ENCODE measurements around the gene FAM184A.
A peak's percentile ranks its signal among the peaks of the same experiment; 100 is the strongest.
"Not testable (repeated sequence)": the region's sequence is repeated elsewhere in the genome, so short reads cannot be mapped to it uniquely, and the experiment has no call there.

The FAM184A gene

DNA sequence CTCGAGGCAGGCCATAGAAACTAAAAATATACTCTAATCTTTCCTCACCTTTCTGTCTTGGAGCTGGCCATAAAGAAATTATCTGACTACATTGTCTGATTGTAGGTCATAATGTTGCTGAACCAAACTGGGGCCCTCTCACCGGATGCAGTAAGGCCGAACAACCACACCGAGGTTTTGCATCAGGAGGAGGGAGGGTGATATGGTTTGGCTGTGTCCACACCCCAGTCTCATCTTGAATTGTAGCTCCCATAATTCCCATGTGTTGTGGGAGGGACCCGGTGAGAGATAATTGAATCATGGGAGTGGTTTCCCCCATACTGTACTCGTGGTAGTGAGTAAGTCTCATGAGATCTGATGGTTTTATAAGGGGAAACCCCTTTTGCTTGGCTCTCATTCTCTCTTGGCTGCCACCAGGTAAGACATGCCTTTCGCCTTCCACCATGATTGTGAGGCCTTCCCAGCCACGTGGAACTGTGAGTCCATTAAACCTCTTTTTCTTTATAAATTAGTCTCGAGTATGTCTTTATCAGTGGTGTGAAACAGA lies 19.4 kb upstream of the FAM184A start:
- not testable (repeated sequence) for DNase-seq

DNA sequence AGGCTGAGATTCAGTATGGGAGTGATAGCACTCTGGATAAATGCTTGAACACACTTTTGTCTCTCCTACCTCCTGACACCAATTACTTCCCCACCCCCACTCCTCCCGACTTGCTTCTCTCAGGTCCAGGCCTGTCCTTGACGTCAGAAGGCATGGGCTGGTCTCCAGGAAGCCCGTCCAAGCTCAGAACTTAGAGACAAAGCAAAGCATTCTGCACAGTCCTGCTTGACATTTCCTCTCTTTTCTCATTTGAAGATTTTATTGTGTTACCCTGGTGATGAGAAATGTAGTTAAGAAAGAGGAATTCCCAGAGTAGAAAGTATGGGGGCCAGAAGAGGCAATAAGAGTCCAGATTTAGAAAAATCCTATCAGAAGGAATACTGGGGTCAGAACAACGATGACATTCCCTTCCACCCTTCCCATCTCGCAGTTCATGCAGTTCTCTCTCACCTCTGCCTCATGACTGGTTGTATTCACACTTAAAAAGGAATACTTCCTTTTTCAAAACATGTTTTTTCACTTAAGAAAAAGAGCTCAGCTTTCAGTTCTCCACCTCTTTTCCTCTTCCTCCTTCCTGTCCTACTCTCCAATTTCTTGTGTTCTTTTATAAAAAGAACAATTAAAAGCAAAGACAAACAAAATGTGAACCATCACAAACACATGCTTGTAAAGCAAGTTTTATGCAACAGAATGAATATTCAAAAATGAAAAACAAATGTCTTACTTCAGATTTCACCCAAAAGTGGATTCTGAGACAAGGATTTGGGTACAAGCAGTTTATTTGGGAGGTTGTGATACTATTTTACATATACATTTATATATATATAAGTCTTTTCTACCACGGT lies 18.5 kb upstream of the FAM184A start:
- no peak for DNase-seq

DNA sequence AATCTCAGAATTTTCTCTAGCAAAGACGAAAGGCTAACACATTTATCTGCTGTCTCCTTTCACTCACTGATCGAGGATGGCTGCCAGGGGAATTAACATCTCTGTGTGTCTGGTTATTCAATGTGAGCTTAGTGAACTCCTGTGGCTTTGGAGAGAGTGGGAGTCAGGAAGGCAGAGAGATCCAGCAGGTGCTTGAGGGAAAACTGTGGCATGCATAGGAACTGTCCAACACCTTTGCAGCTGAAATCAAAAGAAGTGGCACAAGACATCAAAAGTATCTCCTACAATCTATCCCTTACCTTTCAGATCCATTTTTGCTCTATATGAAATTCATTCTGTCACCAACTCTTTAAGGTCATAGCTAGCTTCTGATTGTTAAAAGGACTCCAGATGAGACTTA lies 11.8 kb upstream of the FAM184A start:
- DNase-seq = no peak

DNA sequence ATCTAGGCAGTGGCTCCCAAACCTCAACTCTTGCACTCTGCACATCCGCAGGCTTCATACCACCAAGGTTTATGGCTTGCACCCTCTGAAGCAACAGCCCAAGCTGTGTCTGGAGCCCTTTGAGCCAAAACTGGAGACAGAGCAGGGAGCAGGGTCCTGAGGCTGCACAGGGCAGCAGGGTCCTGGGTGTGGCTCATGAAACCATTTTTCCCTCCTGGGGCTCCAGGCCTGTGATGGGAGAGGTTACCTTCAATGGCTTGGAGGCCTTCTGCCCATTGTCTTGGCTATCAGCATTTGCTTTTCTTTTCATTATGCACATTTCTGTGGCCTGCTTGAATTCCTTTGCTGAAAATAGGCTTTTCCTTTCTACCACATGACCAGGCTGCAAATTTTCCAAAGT lies 6.3 kb upstream of the FAM184A start:
- DNase-seq = no peak

DNA sequence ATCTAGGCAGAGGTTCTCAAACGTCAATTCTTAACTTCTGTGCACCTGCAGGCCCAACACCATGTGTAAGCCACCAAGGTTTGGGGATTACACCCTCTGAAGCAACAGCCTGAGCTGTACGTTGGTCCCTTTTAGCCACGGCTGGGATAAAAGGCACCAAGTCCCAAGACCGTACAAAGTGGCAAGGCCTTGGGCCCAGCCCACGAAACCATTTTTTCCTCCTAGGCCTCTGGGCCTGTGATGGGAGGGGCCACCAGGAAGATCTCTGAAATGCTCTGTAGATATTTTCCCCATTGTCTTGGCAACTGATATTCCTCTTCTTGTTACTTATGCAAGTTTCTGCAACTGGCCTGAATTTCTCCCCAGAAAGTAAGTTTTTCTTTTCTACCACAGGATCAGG lies 4.5 kb upstream of the FAM184A start:
- DNase-seq = no peak

DNA sequence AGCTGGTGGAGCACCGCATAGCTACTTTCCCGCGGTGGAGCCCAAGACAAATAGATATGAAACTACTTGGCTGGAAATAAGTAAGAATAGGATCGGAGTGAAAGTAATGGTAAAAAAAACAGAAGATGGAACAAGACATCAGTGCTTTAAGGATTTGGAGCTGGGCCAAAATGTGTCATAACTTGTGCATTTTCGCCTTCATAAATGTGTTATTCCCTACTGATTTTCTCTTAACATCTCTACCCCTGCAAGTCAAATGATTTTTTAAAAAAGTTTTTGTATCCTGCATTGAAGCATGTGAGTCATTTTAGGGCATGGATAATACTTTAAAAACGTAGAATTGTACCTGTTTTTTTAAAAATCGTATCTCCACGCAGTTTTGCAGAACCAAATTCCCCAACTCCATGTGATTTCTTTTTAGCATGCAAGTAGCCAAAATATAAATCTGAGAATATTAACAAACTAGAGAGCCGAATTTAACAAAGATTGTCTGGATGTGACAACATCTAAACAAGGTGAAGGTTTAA lies 882 bp upstream of the FAM184A start:
- DNase-seq = peak; percentile 16 to 38

DNA sequence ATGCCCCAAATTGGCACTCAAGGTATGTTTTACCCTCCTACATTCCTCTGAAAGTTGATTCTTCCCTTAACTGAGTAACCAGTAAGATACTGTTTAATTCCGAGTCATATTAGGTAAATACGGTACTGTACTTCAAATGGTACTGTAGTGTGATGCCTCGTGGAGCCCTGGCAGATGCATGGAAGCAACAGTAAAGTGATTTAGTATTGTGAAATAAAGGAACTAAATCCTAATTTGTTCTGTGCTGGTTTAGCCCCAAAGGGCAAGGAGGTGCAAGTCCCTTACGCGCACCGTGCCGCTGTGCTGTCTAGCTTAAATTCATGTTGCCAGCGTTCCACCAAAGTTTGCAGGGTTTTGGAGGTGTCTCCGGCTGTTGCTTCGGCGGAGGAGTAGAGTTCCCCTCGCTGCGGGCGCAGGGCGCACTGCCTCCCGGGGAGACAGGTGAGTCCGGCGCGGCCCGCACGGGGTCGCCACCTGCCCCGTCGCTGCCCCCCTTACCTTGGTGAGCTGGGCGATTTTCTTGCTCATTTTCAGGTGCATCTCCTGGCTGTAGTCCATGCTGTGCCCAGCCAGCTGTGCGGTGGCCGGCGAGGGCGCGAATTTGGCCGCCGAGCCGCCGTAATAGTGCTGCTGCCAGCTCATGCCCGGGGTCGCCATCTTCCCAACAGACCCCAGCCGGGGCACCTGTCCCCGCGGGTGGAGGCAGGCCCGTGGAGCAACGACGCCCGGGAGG lies 655 bp downstream of the FAM184A start:
- peak in 1 of 2 donors; percentile 7 for DNase-seq

DNA sequence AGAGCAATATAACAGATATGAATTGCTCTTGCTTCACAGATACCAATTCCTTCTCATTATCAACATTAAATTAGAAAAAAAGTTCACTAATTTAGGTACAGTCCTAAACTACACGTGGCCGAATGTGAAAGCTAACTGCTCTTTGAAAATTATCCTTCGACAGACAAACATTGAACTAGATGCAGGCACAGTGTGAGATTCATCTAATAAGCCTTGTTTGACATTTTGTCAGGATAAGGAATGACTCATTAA lies 1.1 kb downstream of the FAM184A start:
- DNase-seq = no peak

DNA sequence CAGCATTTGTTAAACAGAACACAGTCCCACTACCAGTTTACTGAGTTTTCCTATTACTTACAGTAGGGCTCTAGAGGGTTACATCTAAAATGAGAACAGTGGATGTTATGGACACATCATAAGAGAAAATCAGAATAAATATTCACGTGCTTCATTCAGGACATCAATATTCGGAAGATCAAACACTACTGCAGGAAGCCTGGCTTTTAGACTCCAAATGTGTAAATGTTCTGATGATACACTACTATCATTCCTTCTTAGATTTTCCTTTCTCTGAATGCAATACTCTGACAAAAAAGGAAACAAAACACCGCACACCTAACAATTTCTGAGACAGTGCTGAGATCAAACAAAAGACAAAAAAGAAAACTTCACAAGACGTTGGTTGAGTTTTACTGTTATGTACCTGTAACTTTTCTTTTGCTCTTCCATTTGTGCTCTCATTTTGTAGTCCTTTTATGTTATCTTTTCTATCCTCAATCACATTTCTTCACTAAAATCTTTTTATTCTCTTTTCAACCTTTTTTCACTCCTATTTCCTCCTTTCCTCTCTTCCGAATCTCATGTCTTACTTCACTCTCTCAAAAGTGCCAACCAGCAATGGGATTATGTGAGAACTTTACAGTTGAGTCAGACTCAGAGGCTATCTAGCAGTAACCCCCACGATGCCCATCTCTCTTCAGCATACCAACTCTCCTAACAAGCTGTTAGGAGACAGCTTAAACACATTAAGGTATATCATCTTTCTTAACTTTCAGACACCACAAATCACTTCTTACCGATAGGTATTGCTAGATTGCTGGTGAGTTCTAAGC lies 1.7 kb downstream of the FAM184A start:
- no peak for DNase-seq

DNA sequence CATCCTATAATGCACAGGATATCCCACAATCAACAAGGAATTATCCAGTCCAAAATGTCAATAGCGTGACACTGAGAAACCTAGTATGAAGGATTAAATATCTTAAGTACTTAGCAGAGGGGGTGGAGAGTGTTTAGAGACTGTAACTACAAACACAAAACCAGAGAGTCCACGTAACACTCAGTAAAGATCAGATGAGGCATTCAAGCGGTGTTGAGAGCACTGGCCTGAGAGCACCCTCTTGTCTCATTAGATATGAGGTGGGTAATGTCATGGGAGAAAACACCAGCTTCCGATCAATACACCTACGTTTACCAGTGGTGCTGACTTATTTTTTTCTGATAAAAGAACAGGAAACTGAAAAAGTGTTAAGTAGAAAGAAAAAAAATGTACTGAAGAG lies 2.3 kb downstream of the FAM184A start:
- no peak for DNase-seq

DNA sequence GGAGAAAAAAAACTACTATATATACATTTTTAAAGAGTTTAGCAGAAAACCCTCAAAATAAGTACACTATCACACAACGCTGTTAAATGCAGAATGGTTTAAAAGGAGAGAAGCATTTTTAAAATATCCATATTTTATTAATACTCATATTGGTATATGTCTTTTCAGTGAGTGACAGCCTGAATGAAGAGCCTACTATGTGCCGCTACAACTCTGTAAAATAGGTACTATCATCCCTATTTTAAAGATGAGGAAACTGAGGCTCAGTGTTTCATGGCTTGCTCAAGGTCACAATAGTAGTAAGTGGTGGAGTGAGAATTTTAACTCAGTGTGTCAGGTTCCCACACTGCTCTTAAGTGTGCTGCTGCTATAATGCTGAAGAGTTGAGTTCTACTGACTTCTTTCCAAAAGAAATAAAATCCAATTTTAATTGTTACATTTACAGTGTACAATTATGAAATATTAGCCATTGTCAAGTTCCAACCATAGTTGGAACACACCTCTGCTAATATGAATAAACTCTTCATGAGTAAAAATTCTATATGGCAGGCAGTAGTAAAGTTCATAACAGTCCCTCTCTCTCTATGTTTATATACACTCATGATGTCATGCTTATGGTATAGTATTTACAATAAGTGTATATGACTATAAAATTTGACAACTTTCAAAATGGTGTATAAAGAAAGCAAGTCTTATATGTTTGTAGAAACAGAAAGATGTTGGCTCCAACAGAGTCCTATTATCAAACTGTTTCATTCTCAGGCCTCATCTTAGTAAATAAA lies 3.1 kb downstream of the FAM184A start:
- no peak for DNase-seq

DNA sequence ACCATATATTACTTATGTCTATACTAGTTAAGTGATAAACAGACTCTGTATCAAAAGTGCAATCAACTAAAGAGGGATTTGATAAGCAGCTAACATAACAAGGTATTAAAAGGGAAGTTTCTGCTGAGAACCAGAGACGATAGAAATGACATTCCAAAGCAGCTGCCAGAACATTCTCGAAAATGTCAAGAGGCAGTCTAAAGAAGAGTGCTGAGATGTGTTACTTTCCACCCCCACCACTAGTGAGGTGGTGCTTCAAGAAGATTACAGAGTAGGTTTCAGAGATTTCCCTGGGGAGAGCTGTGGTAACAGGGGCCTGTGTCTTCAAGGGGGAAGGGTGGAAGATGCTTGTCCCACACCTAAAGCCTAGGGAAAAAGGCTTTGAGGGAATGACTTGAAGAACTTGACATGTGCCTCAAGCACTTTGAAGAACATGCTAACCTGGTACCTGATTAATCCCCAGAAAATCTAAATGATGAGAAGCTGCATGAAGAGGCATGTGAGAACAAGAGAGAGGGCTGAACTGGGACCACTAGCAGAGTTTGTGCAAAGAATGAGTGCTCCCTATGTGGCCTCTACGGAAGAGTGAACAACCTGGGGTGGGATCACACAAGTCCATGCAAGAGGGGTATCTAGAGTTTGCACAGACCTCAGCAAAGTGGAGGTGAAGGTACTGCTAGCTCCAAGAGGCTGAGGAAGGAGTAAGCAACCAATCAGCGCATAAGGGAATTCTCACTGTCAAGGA lies 5.0 kb downstream of the FAM184A start:
- no peak for DNase-seq

DNA sequence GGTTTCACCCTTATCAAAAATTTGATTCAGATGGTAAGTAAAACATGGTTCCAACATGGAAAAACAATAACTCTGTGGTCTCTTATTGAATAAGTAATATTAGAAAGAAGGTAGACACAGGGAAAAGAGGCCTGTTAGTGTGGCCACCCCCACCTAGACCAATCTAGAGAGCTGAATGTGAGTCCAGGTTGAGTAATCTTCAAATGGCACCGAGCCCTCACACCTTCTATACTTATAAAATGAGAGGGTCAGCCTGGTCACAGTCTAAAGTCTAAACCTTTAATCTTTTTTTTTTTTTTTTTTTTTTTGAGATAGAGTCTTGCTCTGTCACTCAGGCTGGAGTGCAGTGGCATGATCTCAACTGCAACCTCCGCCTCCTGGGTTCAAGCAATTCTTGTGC lies 6.9 kb downstream of the FAM184A start:
- no peak for DNase-seq

DNA sequence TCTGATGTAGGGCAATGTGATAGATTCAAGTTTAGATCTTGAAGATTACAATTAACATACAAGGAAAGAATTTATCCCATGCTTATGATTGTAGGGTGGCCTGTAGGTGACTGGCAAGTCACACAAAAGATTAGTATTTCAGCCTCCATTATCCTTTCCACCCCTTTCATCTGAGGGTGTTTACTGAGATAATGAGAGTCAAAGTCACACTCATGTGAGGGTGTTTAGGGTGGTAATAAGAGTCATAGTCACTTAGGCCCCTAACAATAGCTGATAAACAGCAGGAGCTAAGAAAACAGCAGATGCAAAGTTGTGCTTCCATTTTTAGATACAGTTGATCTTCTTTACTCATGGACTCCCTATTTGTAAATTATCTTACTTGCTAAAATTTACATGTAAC lies 11.4 kb downstream of the FAM184A start:
- no peak for DNase-seq

DNA sequence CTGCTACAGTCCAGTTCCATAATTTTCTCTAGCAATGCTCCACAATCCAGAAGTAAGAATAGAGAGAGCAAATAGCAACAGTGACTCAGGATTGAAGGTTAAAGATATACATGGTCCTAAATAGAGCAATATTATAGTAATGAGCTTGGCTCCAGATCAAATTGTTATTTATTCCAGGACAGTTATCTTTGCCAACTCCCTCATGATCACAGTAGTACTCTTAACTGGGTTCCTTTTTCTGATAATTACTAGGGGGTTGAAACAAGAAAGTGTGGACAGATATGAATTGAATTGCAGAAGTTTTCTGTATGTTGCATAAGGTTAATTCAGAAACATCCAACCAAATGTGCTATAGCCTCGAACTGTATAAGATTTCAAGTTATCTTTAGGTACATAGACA lies 11.9 kb downstream of the FAM184A start:
- no peak for DNase-seq

DNA sequence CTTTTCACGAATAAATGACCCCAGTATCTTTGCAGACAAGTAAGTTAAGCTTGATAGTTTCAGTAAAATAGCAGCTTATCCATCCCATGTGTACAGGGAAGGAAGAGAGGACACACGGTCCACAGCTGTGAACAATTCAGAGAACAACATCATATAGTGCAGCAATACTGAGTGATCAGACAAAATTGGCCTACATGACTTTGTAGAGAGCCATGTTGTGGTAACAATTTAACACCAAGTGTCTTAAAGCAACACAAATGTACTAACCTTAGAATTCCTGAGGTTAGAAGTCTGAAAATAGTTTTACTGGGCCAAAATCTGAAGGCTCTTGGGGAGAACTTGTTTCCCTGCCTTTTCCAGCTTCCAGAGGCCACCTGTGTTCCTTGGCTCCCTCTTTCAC lies 12.5 kb downstream of the FAM184A start:
- DNase-seq = no peak

DNA sequence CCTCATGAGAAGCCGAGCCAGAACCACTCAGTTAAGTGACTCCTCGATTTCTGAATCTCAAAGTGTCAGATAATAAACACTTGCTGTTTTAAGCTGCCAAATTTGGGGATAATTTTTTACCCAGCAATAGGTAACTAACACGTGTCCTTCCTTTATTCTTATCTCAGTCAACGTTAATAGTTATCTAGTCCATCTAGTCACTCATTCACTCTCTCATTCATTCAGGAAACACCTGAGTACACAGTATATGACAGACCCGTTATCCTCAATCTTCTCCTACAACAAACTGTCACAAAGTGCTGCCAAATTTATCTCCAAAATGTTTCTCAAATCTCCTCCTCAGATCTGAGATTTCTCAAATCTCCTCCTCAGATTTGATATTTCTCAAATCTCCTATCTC lies 13.1 kb downstream of the FAM184A start:
- DNase-seq = no peak

DNA sequence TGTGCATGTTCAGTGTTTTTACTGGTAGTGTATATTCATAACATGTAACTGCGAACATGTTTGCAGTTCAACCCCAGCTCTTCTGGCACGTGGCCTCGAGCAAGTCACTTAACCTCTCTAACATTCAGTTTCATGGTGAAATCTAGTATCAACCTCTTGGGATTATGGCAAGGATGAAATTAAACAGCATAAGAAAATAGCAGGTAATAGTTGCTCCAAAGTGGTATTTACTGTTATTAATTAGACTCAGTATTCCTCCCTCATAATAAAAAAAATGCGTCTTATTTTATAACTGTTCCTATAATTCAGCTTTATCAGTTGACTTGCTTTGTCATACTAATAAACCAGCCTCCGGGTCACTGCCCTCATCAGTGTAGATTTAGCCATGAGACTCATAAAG lies 15.0 kb downstream of the FAM184A start:
- DNase-seq = no peak

DNA sequence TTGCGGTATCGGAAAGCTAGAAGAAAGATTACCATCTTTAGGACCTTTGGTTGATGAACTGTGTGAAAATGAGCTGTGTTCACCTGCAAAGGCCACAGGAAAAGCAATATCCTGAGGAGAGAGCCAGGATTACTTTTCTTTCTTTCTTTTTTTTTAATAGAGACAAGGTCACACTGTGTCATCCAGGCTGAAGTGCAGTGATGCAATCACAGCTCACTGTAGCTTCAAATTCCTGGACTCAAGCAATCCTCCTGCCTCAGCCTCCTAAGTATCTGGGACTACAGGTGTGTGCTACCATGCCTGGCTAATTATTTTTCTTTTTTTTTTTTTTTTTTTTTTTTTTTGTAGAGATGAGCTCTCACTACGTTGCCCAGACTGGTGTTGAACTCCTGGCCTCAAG lies 17.2 kb downstream of the FAM184A start:
- DNase-seq = no peak

DNA sequence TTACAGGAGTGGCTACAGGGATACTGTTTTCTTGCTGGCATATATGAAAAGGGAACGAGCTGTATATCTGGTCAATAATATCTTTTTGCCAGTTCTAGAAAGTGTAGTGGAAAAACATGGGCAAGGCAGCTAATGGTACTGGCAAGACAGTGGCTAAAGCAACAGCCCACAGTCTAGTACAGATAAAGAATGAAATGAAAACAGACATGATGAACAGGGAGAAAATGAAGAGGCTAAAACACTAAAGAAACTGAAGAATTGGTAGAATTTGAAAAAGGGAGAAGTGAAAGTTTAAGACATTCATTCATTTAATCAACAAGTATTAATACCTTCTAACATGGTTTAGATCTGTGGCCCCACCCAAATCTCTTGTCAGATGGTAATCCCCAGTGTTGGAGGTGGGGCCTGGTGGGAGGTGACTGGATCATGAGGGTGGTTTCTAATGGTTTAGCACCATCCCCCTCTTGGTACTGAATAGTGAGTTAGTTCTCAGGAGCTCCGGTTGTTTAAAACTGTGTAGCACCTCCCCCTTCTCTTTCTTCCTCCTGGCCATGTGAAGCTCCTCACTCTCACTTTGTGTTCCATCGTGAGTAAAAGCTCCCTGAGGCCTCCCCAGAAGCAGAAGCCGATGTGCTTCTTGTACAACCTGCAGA lies 18.1 kb downstream of the FAM184A start:
- DNase-seq = no peak

DNA sequence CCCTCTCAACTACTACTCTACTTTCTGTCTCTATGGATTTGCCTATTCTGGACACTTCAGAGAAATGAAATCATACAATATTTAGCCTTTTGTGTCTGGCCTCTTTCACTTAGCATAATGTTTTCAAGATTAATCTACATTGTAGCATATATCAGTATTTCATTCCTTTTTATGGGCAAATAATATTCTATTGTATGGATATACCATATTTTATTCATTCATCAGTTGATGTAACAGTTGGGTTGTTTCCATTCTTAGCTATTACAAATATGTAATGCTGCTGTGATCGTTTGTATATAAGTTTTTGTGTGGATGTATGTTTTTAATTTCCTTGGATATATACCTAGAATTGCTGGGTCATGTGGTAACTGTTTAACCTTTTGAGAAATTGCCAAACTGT lies 23.4 kb downstream of the FAM184A start:
- no peak for DNase-seq

Measured in inflammatory macrophage treated with lipopolysaccharide for 1 hour (primary cell).